Left ventricle myocardium inferior (tissue), 1 donor: Measurements from ENCODE around the gene TTC32. TPM values are rescaled to one million over a fixed set of nuclear protein-coding genes. Genes with fewer than 3 reads are reported as not detected.

Experiments
- DNase-seq: peaks from one replicate; pipeline ENCODE4 v3.0.0-alpha.2; 2020
- H3K27ac ChIP-seq: fragments of 200-600 bp; replicated peaks from 2 replicates; pipeline ENCODE4 v1.8.0; 2021
- H3K27me3 ChIP-seq: fragments of 200-600 bp; 2 replicates; pipeline ENCODE4 v1.8.0; 2021; ENCODE audit warnings: low read depth
- H3K36me3 ChIP-seq: fragments of 200-600 bp; 2 replicates; pipeline ENCODE4 v1.8.0; 2021
- H3K4me1 ChIP-seq: fragments of 200-600 bp; 2 replicates; pipeline ENCODE4 v1.8.0; 2021
- H3K4me3 ChIP-seq: fragments of 200-600 bp; 2 replicates; pipeline ENCODE4 v1.8.0; 2021; ENCODE audit warnings: mild to moderate bottlenecking, moderate library complexity
- H3K9me3 ChIP-seq: fragments of 200-600 bp; replicated peaks from 2 replicates; pipeline ENCODE4 v1.8.0; 2021
- intact Hi-C: fragments of 100-400 bp; cut with micrococcal nuclease; formaldehyde crosslinking; loops from one replicate; pipeline ENCODE4 v1.11.0; 2022
- total RNA-seq: library from RNA; stranded (reverse); fragmentation: NEBNext Ultra II Directional; extraction: Animal tissue kit (Norgen Biotek cat#: 25700); gene quantifications from one replicate; pipeline ENCODE4 v1.2.1, GENCODE V29; 2021
- TF ChIP-seq, protein P1 (sequence below): fragments of 200-600 bp; IDR thresholded peaks from 2 replicates; pipeline ENCODE4 v1.8.0; 2021; ENCODE audit warnings: antibody characterized with exemption, mild to moderate bottlenecking, borderline replicate concordance
- donor health status: DM: no; HTN: yes; CAD: no; lungs with severe emphysema.

TTC32 gene
- total RNA-seq, 1 donor from 2014 or later: 4.9 TPM

DNA sequence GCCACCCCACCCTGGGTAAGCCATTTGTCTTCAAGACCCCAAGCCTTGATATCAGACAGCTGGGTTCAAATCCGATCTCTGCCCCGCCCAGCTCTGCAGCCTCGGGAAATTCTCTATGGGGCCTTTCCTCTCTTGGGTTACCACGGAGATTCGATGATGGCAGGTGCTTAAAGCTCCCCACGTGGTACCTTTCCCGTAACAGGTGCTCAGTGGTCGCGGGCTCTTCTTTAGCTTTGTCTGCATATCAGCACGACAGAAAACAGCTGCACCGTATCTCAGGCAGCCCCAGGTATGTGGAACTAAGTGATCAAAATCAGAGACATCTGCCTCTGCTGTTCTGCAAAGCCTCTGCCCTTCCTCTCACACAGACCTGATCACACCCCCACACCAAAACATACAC lies 37.4 kb downstream of the TTC32 start:
- Histone ChIP-seq H3K9me3 (no peaks in the 10 kb centered on the region), H3K36me3 (no peaks in the 10 kb centered on the region), H3K4me3 (no peak overlapping the region), H3K4me1 (peaks cover 18% of the 10 kb centered on the region), H3K27me3 (peaks cover 16% of the 10 kb centered on the region), H3K27ac (no peak overlapping the region)
- TF ChIP-seq, protein P1, sequence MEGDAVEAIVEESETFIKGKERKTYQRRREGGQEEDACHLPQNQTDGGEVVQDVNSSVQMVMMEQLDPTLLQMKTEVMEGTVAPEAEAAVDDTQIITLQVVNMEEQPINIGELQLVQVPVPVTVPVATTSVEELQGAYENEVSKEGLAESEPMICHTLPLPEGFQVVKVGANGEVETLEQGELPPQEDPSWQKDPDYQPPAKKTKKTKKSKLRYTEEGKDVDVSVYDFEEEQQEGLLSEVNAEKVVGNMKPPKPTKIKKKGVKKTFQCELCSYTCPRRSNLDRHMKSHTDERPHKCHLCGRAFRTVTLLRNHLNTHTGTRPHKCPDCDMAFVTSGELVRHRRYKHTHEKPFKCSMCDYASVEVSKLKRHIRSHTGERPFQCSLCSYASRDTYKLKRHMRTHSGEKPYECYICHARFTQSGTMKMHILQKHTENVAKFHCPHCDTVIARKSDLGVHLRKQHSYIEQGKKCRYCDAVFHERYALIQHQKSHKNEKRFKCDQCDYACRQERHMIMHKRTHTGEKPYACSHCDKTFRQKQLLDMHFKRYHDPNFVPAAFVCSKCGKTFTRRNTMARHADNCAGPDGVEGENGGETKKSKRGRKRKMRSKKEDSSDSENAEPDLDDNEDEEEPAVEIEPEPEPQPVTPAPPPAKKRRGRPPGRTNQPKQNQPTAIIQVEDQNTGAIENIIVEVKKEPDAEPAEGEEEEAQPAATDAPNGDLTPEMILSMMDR: no peak
- DNase-seq: no peak
- intact Hi-C loops: loop anchor here (10.0 kb wide), 1 partner anchor 1120 kb away; no protein-coding TSS in a partner anchor

DNA sequence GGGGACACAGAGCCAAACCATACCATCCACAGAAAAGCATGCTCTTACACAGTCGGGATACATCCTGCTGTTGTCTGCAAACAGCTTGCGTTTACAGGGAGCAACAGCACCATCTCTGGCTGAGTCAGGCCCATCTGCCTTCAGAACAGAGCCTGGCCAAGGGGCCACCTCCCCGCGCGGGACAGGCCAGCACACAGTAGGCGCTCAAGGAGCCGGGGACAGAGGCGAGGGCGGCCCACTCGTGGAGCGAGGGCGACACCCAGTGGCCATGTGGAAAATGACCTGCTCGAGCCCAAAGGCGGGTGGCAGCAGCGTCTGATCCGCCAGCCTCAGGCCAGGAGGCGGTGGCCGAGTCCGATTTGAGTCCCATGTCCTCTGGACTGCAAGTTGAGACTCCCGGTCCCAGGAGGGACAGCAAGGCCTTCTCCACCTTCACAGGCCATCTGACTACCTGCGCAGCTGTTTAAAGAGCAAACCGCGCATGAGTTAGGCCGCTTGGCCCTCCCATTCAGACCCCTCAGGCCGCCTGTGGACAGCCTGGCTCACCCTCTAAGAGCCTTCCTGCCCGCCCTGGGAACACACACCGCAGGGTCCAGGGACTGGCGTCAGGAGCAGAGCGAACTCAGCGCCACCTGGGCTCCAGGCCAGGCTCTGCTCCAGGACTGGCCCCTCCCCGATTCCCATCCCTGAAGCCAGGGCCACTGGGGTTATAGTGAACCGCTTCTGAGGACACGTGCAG lies 38.3 kb downstream of the TTC32 start:
- Histone ChIP-seq H3K4me3 (peak overlapping the region; percentile 44), H3K27ac (peak overlapping the region; percentile 44), H3K4me1 (peaks cover 9% of the 10 kb centered on the region), H3K27me3 (peaks cover 7% of the 10 kb centered on the region), H3K36me3 (no peaks in the 10 kb centered on the region), H3K9me3 (no peaks in the 10 kb centered on the region)
- DNase-seq: peak; percentile 69
- TF ChIP-seq, protein P1: peak; percentile 96
- intact Hi-C loops: loop anchor here (10.0 kb wide), 1 partner anchor 1119 kb away; no protein-coding TSS in a partner anchor

DNA sequence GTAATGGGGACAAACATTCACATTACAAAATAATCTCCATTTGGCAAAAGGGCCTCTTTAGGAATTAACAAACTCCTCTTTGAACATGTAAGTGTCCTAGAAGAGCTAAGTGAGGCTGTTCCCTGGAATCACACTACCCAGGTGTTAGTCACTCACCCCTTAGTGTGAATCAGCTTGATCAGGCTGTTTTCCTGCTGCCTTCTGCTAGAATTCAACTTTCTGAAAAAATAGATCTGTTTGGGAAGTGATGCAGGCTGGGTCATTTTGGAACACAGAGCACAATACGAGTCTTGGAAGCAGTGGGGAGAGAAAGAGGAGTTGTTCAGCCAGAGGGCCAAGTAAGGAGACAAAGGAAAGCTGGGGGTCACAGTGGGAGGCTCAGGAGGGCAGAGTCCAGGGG lies 40.0 kb downstream of the TTC32 start:
- DNase-seq: no peak
- Histone ChIP-seq H3K36me3 (no peaks in the 10 kb centered on the region), H3K9me3 (no peaks in the 10 kb centered on the region), H3K4me1 (peaks cover 6% of the 10 kb centered on the region), H3K27me3 (peaks cover 5% of the 10 kb centered on the region), H3K4me3 (no peak overlapping the region), H3K27ac (no peak overlapping the region)
- intact Hi-C loops: loop anchor here (10.0 kb wide), 1 partner anchor 1117 kb away; no protein-coding TSS in a partner anchor
- TF ChIP-seq, protein P1: no peak

DNA sequence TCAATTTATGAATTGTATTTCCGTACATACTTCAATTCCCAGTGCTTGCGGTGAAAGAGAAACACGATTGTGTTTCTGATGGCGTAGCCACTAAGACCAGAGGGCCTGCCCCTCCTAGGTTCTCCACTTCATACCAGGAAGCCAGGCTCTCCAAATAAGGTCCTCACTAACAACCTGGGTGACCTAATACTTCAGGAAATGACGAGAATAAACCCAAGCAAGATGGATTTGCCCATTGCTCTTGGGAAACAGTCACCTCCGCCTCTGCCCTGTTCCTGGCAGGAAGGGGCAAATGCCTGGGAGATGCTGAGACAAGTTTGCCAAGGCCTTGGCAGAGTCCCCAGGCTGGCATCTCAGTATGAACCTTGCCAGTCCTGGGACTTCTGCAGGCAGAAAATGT lies 41.8 kb downstream of the TTC32 start:
- peak; percentile 39 for DNase-seq
- intact Hi-C loops: loop anchor here (10.0 kb wide), 1 partner anchor 1115 kb away; no protein-coding TSS in a partner anchor
- Histone ChIP-seq H3K4me1 (peaks cover 16% of the 10 kb centered on the region), H3K4me3 (no peak overlapping the region), H3K36me3 (no peaks in the 10 kb centered on the region), H3K27ac (no peak overlapping the region), H3K9me3 (no peaks in the 10 kb centered on the region), H3K27me3 (peaks cover 4% of the 10 kb centered on the region)
- TF ChIP-seq, protein P1: no peak

DNA sequence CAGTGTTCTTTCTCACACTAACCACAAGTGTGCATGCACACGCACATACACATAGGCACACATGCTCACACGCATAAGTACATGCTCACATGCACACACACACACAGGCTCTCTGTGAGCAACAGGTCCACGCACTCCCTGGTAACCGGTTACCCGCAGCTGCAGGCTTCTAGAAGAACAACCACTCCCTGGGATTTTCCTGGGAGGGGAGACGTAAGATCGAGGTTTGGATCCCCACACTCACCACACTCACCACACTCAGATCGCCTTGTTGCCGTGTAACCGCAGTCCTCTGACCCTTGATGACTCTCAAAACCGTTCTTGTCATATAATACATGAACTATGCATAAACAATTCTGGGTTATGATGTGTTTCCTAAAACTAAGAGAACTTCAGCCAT lies 42.2 kb downstream of the TTC32 start:
- Histone ChIP-seq H3K4me1 (peaks cover 16% of the 10 kb centered on the region), H3K9me3 (no peaks in the 10 kb centered on the region), H3K36me3 (no peaks in the 10 kb centered on the region), H3K27me3 (no peaks in the 10 kb centered on the region), H3K4me3 (no peak overlapping the region), H3K27ac (no peak overlapping the region)
- intact Hi-C loops: no loop called here
- TF ChIP-seq, protein P1: no peak
- DNase-seq: no peak
